Measurements from ENCODE around the gene TINCR.
"Not testable (repeated sequence)": the region's sequence is repeated elsewhere in the genome, so short reads cannot be mapped to it uniquely, and the experiment has no call there.

Gene TINCR

GRCh38 chr19:5567360-5567969 is at the start of gene TINCR:
TSS of gene TINCR (minus strand) at chr19:5567953.
- DNase-seq (ENCODE audit: low read depth) = no peak

- no peak for DNase-seq (ENCODE audit: low read depth)
These were observed 49.3 kb upstream of the TINCR start for GRCh38 chr19:5617080-5617479.

GRCh38 chr19:5615756-5616327 is 48.1 kb upstream of the TINCR start:
- DNase-seq (ENCODE audit: low read depth) = no peak

- DNase-seq (ENCODE audit: low read depth) = no peak
These were observed 45.4 kb upstream of the TINCR start for GRCh38 chr19:5612891-5613865.

- no peak for DNase-seq (ENCODE audit: low read depth)
These were observed 42.2 kb upstream of the TINCR start for GRCh38 chr19:5609881-5610448.

- DNase-seq (ENCODE audit: low read depth) = not testable (repeated sequence)
These were observed 41.0 kb upstream of the TINCR start for GRCh38 chr19:5608766-5609165.

GRCh38 chr19:5608291-5608690 is 40.5 kb upstream of the TINCR start:
- DNase-seq (ENCODE audit: low read depth) = no peak

- DNase-seq (ENCODE audit: low read depth) = no peak
These were observed 39.8 kb upstream of the TINCR start for GRCh38 chr19:5607318-5608275.

GRCh38 chr19:5605362-5605761 is 37.6 kb upstream of the TINCR start:
- DNase-seq (ENCODE audit: low read depth) = no peak

- DNase-seq (ENCODE audit: low read depth) = no peak
These were observed 35.9 kb upstream of the TINCR start for GRCh38 chr19:5603626-5604025.

GRCh38 chr19:5600797-5601196 is 33.0 kb upstream of the TINCR start:
- DNase-seq (ENCODE audit: low read depth) = no peak

GRCh38 chr19:5595745-5596144 is 28.0 kb upstream of the TINCR start:
- DNase-seq (ENCODE audit: low read depth) = no peak

- no peak for DNase-seq (ENCODE audit: low read depth)
These were observed 27.4 kb upstream of the TINCR start for GRCh38 chr19:5595129-5595528.

- DNase-seq (ENCODE audit: low read depth) = no peak
These were observed 26.8 kb upstream of the TINCR start for GRCh38 chr19:5594521-5594950.

- DNase-seq (ENCODE audit: low read depth) = no peak
These were observed 25.8 kb upstream of the TINCR start for GRCh38 chr19:5593343-5594255.

- no peak for DNase-seq (ENCODE audit: low read depth)
These were observed 25.0 kb upstream of the TINCR start for GRCh38 chr19:5592531-5593342.

GRCh38 chr19:5591476-5591875 is 23.7 kb upstream of the TINCR start:
- DNase-seq (ENCODE audit: low read depth) = no peak

GRCh38 chr19:5590865-5591154 is 23.1 kb upstream of the TINCR start:
- DNase-seq (ENCODE audit: low read depth) = no peak

GRCh38 chr19:5590151-5590864 is 22.6 kb upstream of the TINCR start:
- no peak for DNase-seq (ENCODE audit: low read depth)

Data from GM04504 (cell line).